Astrocyte of the spinal cord (primary cell): ENCODE data around the gene FOXD4L1.
"Not testable (repeated sequence)": the region's sequence is repeated elsewhere in the genome, so short reads cannot be mapped to it uniquely, and the experiment has no call there.

Source experiments
- DNase-seq: peaks from one replicate; pipeline ENCODE4 v3.0.0; 2011; ENCODE audit warnings: low read depth, low spot score
- H3K4me3 ChIP-seq: 2 replicates; pipeline ENCODE4 v1.5.1; 2011; ENCODE audit warnings: low read depth, mild to moderate bottlenecking, low read length, moderate library complexity
- in situ Hi-C: cut with HindIII; loops from 2 replicates; pipeline ENCODE4 v1.10.0; 2017; ENCODE audit warnings: low sequenced_read_pairs

Gene FOXD4L1

DNA sequence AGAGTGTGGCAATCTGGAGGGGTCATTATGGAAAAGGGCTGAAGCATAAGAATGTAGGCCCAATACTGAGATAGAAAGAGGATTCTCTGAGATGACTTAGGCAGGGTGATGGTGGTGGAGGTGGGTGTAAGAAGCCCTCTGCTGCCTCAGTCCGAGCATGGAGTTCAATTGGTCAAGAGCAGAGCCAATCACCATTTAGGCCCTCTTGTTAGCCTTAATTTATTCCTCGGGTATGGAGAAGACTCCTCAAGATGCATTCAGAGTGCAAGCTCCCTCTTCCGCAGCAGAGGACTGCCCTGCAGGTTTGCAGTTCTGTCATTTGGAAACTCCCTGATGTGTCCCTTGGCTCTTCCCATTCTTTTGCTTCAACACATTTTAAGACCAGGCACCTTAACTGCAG lies 17.5 kb downstream of the FOXD4L1 start:
- in situ Hi-C loops, DNase-seq, H3K4me3 ChIP-seq: not testable (repeated sequence)

DNA sequence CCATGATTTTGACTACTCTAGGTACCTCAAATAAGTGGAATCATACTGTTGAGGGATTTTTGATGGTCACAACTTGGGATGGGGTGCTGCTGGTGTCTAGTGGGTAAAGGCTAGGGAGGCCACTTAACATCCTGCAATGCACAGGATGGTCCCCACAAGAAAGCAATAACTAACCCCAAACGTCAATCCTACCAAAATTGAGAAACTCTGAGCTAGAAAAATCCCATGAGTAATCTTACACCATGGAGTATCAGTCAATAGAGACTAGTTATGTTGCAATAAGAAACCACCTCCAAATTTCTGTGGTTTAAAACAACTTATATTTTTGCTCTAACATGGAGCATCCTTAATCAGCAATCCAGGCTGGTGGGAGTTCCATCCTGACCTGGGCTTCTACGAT lies 18.6 kb downstream of the FOXD4L1 start:
- DNase-seq, in situ Hi-C loops: not testable (repeated sequence)

GRCh38 chr2:113520837-113521236 lies 22.4 kb downstream of the FOXD4L1 start:
- DNase-seq, in situ Hi-C loops: not testable (repeated sequence)

More for the DNA sequence above, 18.6 kb downstream of the FOXD4L1 start:
- H3K4me3 ChIP-seq, result not testable (repeated sequence)

DNA sequence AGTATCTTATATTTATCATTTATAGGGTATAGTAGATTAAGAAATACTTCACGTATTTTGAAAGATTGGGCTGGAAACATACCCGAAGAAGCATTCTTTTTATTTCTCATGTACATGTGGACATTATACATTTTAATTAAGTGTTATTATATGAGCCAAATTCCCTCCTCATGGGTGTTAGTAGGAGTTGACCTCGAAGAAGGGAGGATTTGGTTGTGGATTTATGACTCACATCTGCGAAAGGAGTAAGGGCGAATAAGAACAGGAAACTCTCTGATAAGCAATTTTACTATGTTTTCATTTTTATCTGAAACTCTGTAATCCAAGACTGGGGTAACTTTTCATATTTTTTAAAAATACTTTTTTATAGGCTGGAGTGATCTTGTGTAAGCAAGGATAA lies 23.0 kb downstream of the FOXD4L1 start:
- in situ Hi-C loops, H3K4me3 ChIP-seq, DNase-seq: not testable (repeated sequence)

More at GRCh38 chr2:113520837-113521236, 22.4 kb downstream of the FOXD4L1 start:
- not testable (repeated sequence) for H3K4me3 ChIP-seq

- in situ Hi-C loops, result not testable (repeated sequence)
These were observed 26.5 kb downstream of the FOXD4L1 start for GRCh38 chr2:113524986-113525385.

DNA sequence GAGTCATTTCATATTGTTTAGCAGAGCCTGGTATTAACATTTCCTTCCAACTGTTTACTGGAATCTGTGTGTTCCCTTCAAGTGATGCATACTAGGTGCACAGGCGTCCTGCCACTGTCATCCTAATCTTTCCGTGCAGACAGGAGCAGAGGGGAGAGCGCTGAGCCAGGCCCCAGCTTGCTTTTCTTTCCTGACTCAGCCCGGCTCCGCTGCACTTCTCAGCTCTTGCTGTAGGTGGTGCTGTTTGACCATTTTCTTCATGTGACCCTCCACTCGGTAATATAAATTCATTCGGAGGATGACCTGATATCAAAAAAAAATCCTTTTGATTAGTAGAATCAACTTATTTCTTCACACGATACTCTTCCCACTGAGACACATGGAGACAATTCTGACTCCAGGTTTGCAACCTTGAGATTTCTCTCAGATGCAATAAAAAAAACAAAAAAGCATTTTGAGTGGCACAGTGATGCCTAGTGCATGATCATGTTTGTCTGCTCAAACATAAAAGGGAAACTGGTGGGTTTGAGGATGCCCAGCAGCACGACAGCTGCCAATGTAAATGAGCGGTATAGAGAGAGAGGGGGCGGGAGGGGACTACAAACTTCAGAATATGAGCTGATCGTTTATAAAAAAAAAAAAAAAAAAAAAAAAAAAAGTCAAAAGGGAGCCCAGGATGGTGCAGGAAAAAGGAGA lies 29.0 kb downstream of the FOXD4L1 start:
- in situ Hi-C loops, DNase-seq, H3K4me3 ChIP-seq: not testable (repeated sequence)

More at GRCh38 chr2:113524986-113525385, 26.5 kb downstream of the FOXD4L1 start:
- not testable (repeated sequence) for DNase-seq, H3K4me3 ChIP-seq

GRCh38 chr2:113528126-113528525 lies 29.7 kb downstream of the FOXD4L1 start:
- DNase-seq, H3K4me3 ChIP-seq, in situ Hi-C loops: not testable (repeated sequence)

DNA sequence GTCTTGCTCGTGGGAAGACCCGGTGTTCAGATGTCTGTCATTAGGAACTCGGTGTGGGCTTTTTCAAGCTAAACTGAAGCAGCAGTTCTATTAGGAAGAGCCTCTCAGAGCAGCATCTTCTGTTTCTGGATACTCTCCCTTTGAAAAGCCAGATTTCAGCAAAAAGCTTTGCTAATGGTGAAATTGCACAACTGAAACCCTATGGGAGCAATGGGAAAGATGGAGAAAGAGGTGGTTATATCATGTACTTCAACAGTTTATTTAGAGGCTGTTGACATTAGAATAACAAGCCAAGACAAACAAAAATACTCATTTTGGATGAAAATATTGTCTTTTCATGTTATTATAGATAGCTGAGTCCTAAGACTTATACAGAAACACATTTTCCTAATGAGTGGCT lies 30.4 kb downstream of the FOXD4L1 start:
- in situ Hi-C loops, H3K4me3 ChIP-seq, DNase-seq: not testable (repeated sequence)

DNA sequence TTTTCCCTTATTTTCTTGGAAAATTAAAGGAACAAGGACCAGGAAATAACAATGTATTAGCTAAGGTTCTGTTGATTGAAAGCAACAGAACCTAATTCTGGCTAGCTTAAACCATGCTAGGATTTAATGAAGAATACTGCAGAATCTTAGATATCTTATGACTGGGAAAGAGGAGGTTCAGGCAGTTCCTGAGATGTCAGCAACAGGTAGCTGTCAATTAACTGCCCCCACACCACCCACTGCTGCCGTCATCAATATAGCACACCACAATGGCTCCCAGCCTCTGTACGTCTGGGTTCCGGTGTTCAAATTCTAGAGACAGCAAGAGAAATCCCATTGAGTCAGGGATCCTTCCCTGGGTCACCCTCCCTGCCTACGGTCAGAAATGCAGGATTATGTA lies 34.5 kb downstream of the FOXD4L1 start:
- DNase-seq, in situ Hi-C loops, H3K4me3 ChIP-seq: not testable (repeated sequence)

DNA sequence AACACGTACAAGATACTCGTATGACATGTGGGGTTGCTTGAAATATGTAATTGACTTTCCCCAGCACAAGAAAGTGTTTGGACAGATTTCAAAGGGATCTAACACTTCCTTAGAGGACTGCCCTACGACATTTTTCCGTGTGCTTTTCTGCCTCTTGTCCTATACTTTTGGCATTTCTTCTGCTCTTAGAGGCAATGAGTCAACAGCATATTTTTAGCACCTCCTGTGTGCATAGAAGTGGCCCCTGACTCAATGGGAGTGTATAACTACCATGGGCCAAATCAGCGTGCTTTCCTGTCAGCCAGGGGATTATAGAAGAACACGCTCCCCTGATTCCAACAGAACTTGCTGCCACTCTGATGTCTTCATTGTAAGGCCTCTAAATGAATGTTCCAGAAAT lies 38.1 kb downstream of the FOXD4L1 start:
- DNase-seq, in situ Hi-C loops, H3K4me3 ChIP-seq: not testable (repeated sequence)

DNA sequence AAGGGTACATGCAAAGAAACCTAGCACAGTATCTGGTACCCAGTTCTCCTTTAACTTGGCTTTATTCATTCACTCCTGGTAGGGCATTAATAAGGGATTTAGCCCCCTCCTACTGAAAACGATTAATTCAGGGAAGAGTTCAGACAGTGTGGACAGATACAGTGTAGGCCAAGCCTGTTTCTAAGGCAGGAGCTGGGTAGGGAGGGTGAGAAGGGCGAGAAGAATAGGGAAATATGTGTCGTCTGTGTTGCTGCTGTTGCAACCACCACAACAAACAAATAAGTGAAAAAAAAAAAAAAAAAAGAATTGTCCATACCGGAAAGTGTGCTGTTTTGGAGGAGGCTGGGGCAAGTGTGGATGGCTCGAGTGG lies 42.4 kb downstream of the FOXD4L1 start:
- in situ Hi-C loops, H3K4me3 ChIP-seq, DNase-seq: not testable (repeated sequence)

- in situ Hi-C loops, result not testable (repeated sequence)
- DNase-seq, result peak; percentile 0
These were observed 42.9 kb downstream of the FOXD4L1 start for GRCh38 chr2:113541204-113541975.

DNA sequence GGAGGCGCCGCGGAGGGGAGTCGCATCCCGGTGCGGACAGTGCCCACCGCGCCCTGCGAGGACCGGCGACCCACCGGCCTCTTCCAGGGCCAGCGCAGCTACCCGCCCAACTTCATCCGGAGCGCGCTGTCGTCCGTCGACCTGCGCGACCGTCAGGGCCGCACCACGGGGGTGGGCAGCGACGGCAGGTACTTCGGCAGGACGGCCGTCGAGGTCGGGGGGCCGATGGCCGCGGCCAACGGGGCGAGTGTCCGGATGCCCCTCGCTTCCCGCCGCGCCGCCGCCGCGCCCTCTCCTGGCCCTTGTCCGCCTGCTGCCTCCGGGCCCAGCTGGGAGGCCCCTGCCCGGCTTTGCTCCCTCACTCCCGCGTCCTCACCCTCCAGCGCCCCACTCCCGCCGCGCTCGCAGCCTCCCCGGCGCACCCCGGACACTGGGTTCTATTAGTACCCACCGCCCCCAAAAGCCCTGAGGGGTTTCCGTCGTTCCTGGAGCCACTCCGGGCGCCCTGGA lies 43.6 kb downstream of the FOXD4L1 start:
- H3K4me3 ChIP-seq, DNase-seq, in situ Hi-C loops: not testable (repeated sequence)

More at GRCh38 chr2:113541204-113541975, 42.9 kb downstream of the FOXD4L1 start:
- peak overlapping the region; percentile 30 for H3K4me3 ChIP-seq

- DNase-seq, H3K4me3 ChIP-seq: not testable (repeated sequence)
These were observed 44.1 kb downstream of the FOXD4L1 start for GRCh38 chr2:113542529-113542928.

More at GRCh38 chr2:113542529-113542928, 44.1 kb downstream of the FOXD4L1 start:
- in situ Hi-C loops, result not testable (repeated sequence)
